ENCODE results near the gene TMEM147.

GRCh38 chr19:35540356-35540927, 5.0 kb upstream of the TMEM147 start:
- no peak for TF ChIP-seq CTCF (IDR thresholded peaks at IDR 0.05)
- TF ChIP-seq POLR2A (IDR thresholded peaks at IDR 0.05), result no peak
- TF ChIP-seq POLR2AphosphoS5 (IDR thresholded peaks at IDR 0.05), result no peak

All from upper lobe of left lung (tissue), 4 donors.